ENCODE results near the gene PODN. TPM values are rescaled to one million over a fixed set of nuclear protein-coding genes. Genes with fewer than 3 reads are reported as not detected.

PODN gene
- total RNA-seq, 1 donor from 2014 or later, result not detected

DNA sequence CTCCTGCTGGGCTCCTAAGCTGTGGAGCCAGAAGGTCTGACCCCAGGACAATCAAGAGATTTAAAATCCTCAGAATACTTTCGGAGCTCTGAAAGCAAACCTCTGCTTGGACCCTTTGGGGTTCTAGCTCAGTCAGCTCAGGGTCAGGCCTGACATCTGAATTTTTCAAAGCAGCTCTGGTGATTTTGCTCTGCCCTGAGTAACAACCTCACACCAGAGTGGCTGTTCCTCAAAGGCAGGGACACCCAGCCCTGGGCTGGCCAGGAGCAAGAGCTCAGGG lies 68.5 kb downstream of the PODN start:
- intact Hi-C loops (cut with micrococcal nuclease), result no loop called here

DNA sequence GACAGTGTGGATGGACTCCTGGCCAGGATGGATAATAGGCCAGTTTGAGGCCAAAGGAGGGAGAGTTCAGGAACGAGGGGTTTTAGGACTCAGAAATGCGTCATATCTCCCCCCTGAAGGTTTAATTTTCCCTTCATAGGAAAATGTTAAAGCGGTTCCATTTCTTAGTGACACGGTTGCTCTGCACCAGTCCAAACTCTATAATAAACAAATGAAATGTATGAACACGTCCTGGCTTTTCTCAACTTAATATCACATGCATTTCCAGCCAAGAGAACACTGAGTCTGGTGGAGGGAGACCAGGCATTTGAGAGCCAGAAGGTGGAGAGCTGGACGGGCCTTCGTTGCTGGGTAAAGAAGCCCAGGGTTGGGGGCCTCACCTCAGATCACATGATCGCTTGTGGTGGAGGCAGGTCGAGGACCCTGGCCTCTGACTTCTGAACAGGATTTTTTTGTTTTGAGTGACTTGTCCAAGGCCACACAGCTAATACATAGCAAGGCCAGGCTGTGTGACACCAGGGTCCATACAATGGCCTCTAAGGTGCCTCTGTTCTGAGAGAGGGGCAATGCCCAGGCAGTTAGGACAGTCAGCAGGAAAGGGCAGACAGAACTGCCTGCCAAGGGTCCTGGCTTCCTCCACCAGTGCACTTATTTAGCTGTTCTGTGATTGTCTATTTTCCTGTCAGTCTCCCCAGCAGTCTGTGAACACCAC lies 69.0 kb downstream of the PODN start:
- intact Hi-C loops (cut with micrococcal nuclease), result no loop called here

DNA sequence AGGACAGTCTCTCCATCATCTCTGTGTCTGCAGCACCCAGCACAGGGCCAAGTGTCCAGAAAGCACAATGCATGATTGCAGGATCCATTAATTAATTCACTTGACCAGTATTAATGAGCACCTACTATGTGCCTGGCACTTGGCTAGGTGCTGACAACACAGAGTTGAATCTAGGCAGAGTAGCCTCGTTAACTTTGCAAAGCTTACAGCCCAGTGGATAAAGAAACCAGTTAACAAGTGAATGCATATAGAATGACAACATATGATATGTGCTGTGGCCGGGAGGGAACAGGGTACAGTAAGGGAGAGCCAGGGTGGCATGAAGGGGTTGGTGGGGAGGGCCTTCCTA lies 69.6 kb downstream of the PODN start:
- intact Hi-C loops (cut with micrococcal nuclease), result no loop called here

DNA sequence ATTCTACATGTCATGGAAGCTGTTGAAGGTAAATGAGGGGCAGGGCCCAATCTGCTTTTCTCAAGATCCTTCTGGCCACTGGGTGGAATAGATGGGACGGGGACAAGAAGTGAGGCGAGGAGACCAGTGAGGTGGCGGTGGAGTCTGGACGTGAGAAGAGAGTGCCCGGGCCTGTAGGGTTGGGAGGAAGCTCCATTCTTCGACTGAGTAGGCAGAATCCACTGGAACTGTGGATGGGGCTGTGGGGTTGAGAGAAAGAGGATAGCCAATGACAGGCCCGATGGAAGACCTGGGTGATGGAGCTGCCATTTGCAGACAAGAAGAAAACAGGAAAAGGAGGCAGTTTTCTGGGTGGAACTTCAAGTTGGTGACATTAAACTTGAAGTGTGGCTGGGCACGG lies 70.2 kb downstream of the PODN start:
- intact Hi-C loops (cut with micrococcal nuclease), result no loop called here

DNA sequence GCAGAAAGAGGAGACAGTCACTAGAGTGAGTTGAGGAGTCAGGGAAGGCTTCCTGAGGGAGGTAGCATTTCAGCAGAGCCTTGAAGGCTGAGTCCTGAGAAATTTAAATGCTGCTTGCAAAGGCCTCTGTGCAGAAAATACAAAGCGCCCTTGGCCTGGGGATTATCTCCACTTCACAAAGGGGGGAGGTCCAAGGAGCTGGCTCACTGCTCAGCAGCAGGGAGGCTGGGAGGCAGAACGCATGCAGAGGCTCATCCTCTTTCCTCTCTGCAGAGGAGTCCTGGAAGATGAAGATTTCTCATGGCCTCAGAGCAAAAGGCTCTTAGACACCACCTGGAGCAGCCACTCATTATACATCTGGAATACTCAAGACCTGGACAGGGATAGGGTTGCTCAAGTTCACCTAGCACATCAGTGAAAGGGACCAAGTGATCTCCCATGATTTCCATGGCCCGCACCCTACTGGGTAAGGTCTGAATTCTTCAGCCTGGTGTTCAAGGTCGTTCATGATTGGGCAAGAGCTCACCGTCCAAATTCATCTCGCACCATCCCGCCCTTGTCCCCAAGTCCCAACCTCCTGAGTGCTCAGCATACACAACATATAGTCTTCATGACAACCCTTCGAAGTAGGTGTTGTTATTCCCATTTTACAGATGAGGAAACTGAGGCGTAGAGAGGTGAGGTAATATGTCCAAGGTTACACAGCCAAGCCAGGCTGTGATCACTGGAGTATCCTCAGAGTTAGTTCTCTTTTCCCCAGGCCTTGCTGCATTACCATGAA lies 71.4 kb downstream of the PODN start:
- intact Hi-C loops (cut with micrococcal nuclease), result no loop called here

DNA sequence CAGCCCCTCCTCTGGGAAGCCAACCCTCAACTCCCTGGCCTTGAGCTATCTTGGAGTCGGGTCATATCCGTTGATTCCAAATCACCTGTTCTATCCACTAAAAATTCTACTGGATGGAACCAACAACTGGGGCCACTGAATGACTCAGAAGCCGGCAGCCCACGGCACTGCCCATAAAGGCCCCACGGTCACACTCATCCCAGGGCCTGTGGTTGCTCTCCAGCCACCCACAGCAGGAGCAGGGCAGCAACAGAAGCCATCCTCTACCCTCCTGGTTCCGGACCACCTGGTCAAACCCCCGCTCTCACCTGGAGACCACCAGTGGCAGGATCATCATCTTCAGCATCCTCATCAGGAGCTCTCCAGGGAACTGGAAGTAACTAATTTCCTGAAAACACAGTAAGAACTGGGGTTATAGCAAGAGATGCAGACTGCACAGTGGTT lies 72.1 kb downstream of the PODN start:
- intact Hi-C loops (cut with micrococcal nuclease), result no loop called here

Other genes starting within 250 kb of the PODN start
- 0.10 and 0.17 TPM in 2 replicates for gene ZYG11A, start 219.5 kb upstream of the PODN start, total RNA-seq
- gene ECHDC2, start 140.5 kb upstream of the PODN start, total RNA-seq, result 92.4 and 93.9 TPM in 2 replicates
- gene SCP2, start 134.9 kb upstream of the PODN start, total RNA-seq, result 87.6 and 98.1 TPM in 2 replicates
- not detected in 2 replicates for gene SLC1A7, start 80.4 kb downstream of the PODN start, total RNA-seq
- gene CPT2, start 134.6 kb downstream of the PODN start, total RNA-seq, result 12.4 and 12.9 TPM in 2 replicates
- 45.8 and 46.7 TPM in 2 replicates for gene CZIB, start 158.4 kb downstream of the PODN start, total RNA-seq
- 67.7 and 71.7 TPM in 2 replicates for gene MAGOH, start 176.3 kb downstream of the PODN start, total RNA-seq

Data from T-helper 1 cell treated with Interleukin-12 subunit alpha and Interleukin-12 subunit beta and Interleukin-4 antibody, amounts not matched to agents 30 ng/mL and 1 ng/mL, for 36 hours (primary cell).